HG03575 (cell line): ENCODE measurements around the gene CTDSP2.

ENCODE experiments used
- ATAC-seq: cut with Tn5 transposase; IDR thresholded peaks from one replicate; pipeline ENCODE4 v1.9.1; 2021; ENCODE audit not compliant: unreplicated experiment, insufficient number of reproducible peaks, low FRiP score; ENCODE audit errors: extremely low read depth

CTDSP2 gene

GRCh38 chr12:57838594-57839302 lies 7.8 kb downstream of the CTDSP2 start:
- ATAC-seq, result no peak

- no peak for ATAC-seq
Observed at GRCh38 chr12:57837864-57838562, 8.5 kb downstream of the CTDSP2 start.

GRCh38 chr12:57836442-57837375 lies 9.8 kb downstream of the CTDSP2 start:
- ATAC-seq, result no peak

DNA sequence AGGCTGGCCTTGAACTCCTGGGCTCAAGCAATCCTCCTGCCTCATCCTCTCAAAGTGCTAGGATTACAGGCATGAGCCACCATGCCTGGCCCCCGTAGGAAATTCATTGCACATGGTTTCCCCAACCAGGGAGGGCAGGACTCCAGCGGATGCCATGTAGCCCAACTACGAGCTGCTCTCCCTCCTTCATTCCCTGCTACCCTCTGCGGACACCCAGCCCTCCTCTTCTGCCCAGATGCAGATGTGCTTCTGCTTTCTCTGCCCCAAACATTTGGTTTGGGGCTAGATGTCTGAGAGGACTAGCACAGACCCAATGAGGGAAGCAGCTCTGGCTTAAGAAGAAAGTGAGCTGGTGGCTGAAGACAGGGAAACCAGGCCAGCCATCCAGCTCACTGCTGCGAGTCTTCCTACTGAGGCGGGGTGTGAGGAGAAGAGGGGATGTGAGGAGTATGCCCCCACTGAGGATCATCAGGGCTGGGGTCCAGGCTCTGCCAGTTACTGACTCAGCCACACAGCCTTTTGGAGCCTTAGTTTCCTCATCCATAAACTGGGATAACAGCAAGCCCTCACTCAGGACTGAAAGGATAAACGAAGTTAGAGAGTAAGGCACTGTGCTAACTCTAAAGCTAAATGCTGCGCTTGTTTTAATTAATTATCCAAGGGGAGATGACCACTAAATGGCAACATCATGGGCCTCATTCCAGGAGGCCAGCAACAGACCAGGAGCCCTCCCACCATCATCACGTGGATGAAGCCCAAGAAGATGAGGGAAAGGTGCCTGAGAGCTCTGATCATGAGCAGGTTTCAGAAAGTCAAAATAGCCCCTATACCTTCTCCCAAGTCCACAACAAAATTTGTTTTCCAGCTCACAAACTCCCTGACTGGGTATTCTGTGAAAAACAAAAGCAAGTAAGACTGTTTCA lies 10.9 kb downstream of the CTDSP2 start:
- ATAC-seq, result no peak

GRCh38 chr12:57834086-57834876 lies 12.2 kb downstream of the CTDSP2 start:
- no peak for ATAC-seq

GRCh38 chr12:57833672-57834071 lies 12.9 kb downstream of the CTDSP2 start:
- ATAC-seq, result no peak

GRCh38 chr12:57832966-57833365 lies 13.6 kb downstream of the CTDSP2 start:
- no peak for ATAC-seq

DNA sequence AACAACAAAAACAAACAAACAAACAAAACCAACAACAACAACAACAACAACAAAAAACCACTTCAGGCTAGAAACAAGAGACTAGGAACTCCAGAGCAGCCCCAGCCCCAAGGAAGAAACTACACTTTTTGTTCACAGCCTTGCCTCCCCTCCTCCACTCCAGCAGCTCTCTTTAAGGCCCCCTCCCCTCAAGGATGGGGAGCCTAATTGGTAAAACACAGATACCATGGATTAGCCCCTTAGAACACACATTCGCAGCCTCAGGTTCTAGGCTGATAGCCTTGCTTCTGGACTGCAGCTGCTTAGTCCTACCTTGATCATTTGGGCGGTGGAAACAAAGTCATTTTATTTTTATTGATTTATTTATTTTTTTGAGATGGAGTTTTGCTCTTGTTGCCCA lies 16.1 kb downstream of the CTDSP2 start:
- ATAC-seq, result no peak

GRCh38 chr12:57829025-57829777 lies 17.3 kb downstream of the CTDSP2 start:
- no peak for ATAC-seq

- ATAC-seq, result no peak
Observed at GRCh38 chr12:57826966-57827365, 19.6 kb downstream of the CTDSP2 start.

GRCh38 chr12:57826400-57826799 lies 20.1 kb downstream of the CTDSP2 start:
- ATAC-seq, result no peak

DNA sequence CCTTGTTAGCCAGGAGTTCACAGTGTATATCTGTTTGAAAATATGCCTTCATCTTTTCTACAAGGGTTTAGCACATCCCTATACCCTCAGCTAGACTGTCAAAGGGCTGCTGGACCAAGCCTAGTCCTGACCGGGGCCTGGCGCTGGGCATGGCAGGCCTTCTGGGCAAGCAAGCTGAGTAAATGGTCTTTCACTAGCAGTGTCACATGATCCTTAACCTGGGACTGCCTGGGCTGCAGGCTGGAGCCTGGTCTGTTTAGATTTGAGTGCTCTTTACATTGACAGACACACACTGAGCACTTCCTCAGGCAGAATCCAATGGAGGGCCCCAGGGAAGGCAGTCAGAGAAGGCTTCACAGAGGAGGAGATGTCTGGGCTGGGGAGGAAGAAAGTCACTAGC lies 21.1 kb downstream of the CTDSP2 start:
- no peak for ATAC-seq

DNA sequence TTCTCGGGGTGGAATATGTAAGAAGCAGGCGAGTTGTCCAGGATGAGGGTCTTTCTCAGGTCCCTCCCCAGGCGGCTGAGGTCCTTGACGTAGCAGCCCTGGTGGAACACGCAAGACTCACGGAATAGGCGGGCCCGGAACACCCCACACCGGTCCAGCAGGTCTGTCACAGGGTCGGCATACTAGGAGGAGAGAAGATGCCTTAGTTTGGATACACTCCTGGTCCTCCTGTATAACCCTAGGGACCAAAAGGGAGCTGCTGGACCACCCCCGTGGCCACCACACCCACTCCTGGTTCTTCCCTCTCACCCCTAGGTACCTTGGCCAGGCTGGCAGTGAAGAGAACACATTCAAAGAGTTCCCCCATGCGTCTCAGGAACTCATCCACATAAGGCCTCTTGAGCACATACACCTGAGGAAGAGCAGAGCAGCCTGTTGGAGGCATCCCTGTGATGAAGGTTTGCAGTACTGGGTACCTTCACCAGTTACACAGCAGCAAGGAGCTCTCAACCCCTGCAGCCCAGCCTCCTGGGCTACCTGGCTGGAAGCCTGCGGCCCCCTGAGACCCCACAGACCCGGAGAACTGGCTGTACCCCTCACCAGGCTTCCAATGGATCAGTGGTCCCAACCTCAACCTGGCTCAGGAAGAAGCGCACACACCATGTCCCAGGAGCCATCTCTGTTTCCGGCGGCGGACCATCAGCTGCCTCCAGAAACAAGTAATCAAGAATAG lies 22.5 kb downstream of the CTDSP2 start:
- ATAC-seq, result no peak

- ATAC-seq, result no peak
Observed at GRCh38 chr12:57823131-57823907, 23.2 kb downstream of the CTDSP2 start.

- ATAC-seq, result no peak
Observed at GRCh38 chr12:57822392-57823130, 24.0 kb downstream of the CTDSP2 start.
